BE2C (cell line): ENCODE measurements around the gene CFAP65.

ENCODE experiments used
- DNase-seq: peaks from one replicate; pipeline ENCODE4 v3.0.0-alpha.2; 2020
- H3K27me3 ChIP-seq: fragments of 250-450 bp; sonication (Bioruptor Pico); 2 replicates; pipeline ENCODE4 v1.5.1; 2020; ENCODE audit warnings: mild to moderate bottlenecking
- H3K36me3 ChIP-seq: fragments of 250-450 bp; sonication (Bioruptor Pico); 2 replicates; pipeline ENCODE4 v1.5.1; 2020; ENCODE audit warnings: mild to moderate bottlenecking
- H3K4me1 ChIP-seq: fragments of 250-450 bp; sonication (Bioruptor Pico); 2 replicates; pipeline ENCODE4 v1.5.1; 2020
- H3K4me3 ChIP-seq: 2 replicates; pipeline ENCODE4 v1.5.1; 2011; ENCODE audit warnings: low read depth, low read length
- H3K9me3 ChIP-seq: fragments of 250-450 bp; sonication (Bioruptor Pico); 2 replicates; pipeline ENCODE4 v1.5.1; 2020
- TF ChIP-seq, protein P1 (sequence below): IDR thresholded peaks from 2 replicates; pipeline ENCODE4 v1.5.1; 2012; ENCODE audit warnings: mild to moderate bottlenecking, low read depth, low read length

The CFAP65 gene

GRCh38 chr2:218981390-218981880 lies 59.9 kb downstream of the CFAP65 start:
- Histone ChIP-seq H3K27me3 (peaks cover 3% of the 10 kb centered on the region; the same call in 1 of the 2 replicates), H3K36me3 (peaks cover 26% of the 10 kb centered on the region), H3K4me3 (peak overlapping the region; percentile 96), H3K9me3 (no peaks in the 10 kb centered on the region), H3K4me1 (peaks cover 16% of the 10 kb centered on the region)
- peak; percentile 60 for DNase-seq
- TF ChIP-seq, protein P1, sequence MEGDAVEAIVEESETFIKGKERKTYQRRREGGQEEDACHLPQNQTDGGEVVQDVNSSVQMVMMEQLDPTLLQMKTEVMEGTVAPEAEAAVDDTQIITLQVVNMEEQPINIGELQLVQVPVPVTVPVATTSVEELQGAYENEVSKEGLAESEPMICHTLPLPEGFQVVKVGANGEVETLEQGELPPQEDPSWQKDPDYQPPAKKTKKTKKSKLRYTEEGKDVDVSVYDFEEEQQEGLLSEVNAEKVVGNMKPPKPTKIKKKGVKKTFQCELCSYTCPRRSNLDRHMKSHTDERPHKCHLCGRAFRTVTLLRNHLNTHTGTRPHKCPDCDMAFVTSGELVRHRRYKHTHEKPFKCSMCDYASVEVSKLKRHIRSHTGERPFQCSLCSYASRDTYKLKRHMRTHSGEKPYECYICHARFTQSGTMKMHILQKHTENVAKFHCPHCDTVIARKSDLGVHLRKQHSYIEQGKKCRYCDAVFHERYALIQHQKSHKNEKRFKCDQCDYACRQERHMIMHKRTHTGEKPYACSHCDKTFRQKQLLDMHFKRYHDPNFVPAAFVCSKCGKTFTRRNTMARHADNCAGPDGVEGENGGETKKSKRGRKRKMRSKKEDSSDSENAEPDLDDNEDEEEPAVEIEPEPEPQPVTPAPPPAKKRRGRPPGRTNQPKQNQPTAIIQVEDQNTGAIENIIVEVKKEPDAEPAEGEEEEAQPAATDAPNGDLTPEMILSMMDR = peak; percentile 45

- Histone ChIP-seq H3K9me3 (no peaks in the 10 kb centered on the region), H3K36me3 (peaks cover 26% of the 10 kb centered on the region), H3K4me3 (peak overlapping the region; percentile 60), H3K4me1 (peaks cover 10% of the 10 kb centered on the region), H3K27me3 (peaks cover 3% of the 10 kb centered on the region; the same call in 1 of the 2 replicates)
- TF ChIP-seq, protein P1 = peak; percentile 31
- DNase-seq = peak; percentile 72
These were observed 60.5 kb downstream of the CFAP65 start for GRCh38 chr2:218980735-218981389.

GRCh38 chr2:218979846-218980734 lies 61.2 kb downstream of the CFAP65 start:
- Histone ChIP-seq H3K4me1 (peaks cover 7% of the 10 kb centered on the region), H3K4me3 (peak overlapping the region; percentile 64), H3K27me3 (peaks cover 3% of the 10 kb centered on the region; the same call in 1 of the 2 replicates), H3K9me3 (no peaks in the 10 kb centered on the region), H3K36me3 (peaks cover 26% of the 10 kb centered on the region)
- DNase-seq = peak; percentile 94
- TF ChIP-seq, protein P1 = peak; percentile 91

DNA sequence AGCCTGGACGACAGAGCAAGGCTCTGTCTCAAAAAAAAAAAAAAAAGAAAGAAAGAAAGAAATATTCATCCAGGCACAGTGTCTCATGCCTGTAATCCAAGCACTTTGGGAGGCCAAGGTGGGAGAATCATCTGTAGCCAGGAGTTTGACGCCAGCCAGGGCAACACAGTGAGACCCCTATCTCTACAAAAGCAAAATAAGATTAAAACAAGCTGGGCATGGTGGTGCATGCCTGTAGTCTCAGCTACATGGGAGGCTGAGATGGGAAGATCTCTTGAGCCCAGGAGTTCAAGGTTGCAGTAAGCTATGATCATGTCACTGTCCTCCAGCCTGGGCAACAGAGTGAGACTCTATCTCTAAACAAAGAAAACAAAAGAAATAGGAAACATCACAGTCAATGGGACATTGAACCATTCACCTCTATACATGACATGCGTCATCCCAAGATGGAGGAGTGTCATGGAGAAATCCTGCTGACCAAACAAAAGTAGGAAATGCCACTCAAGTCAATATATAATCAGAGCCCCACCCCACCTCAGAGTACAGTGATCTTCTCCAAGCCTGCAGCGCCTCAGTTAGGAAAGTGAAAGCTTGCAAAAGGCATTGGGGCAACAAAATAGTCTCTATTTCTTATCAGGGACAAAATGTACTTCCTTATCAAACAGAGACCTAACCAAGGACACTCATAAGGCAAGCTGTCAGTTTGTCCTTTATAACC lies 66.1 kb downstream of the CFAP65 start:
- Histone ChIP-seq H3K4me1 (peaks cover 3% of the 10 kb centered on the region; the same call in 1 of the 2 replicates), H3K36me3 (no peaks in the 10 kb centered on the region), H3K27me3 (no peaks in the 10 kb centered on the region), H3K9me3 (no peaks in the 10 kb centered on the region), H3K4me3 (no peak overlapping the region)
- TF ChIP-seq, protein P1 = no peak
- DNase-seq = no peak

DNA sequence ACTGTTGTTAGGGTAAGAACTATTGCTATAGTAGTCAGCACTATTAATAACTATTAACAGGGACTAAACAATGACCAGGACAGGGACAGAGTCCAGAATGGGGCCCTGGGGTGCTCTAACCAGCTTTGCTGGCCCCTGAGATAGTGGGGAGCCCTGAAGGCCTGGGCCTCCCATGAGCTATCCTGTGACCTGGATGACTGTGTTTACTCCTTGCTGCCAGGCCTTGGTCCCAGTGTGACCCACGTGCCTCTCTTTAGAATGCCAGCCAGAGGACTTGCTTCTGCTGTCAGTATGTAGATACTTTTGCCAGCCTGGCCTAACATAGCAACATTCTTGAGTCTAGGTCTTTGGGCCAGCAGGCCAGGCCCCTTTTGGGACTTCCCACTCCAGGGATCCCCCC lies 70.4 kb downstream of the CFAP65 start:
- H3K36me3 ChIP-seq = no peaks in the 10 kb centered on the region
- TF ChIP-seq, protein P1 = no peak
- H3K9me3 ChIP-seq = no peaks in the 10 kb centered on the region
- H3K4me3 ChIP-seq = no peak overlapping the region
- H3K4me1 ChIP-seq = peaks cover 3% of the 10 kb centered on the region; the same call in 1 of the 2 replicates
- no peaks in the 10 kb centered on the region for H3K27me3 ChIP-seq
- no peak for DNase-seq
